ENCODE measurements around the gene PITPNM3.

The PITPNM3 gene

DNA sequence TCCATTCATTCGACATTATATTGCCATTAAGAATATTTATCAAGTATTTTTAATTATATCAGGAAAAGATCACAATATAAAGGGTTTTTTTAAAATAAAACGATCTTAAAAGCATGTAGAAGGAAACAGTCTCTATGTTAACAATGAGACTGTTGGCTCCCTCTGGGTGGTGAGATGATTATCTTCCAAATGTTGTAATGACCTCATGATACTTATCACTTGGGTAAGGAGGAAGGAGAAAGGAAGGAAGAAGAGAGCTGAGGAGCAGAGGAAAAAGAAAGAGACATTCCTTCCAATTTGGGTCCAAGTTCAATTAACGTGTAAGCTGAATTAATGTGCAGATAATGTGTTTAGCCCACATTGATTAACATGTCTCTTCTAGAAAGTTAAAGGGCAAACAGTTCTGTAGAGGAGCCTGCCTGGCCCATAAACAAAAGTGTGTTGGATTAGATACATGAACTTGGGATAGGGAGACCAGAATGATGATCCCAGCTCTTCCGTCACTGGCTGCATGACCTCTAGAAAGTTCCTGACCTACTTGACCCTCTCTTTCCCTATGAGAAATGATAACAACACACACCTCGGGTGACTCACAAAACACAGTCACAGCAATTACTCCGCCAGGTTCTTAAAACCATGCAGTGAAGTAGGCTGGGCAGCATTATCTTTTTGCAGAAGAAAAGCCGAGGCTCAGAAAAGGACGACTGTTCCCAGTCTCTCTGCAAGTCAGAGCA, 80.1 kb downstream of the PITPNM3 start:
- no peak for DNase-seq

DNA sequence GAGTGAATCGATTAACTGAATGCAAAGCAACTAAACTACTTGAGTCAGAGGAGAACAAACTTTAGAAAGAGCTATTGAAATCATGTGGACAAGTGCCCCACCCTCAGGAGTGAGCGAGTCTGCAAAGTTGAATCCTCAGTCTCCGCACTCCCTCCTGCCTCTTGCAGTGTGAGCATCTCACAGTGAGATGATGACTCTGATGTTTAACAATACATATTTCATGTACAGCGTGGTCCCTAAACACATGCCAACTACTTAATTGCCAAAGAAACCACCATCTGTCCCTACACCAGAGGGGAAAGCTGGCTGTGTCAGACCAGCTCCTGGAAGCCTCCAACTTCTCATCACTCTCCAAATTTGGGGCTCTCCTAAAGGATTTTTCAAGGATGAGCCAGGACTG, 80.9 kb downstream of the PITPNM3 start:
- no peak for DNase-seq

GRCh38 chr17:6474906-6475305, 81.4 kb downstream of the PITPNM3 start:
- DNase-seq, result no peak

GRCh38 chr17:6474376-6474775, 82.0 kb downstream of the PITPNM3 start:
- DNase-seq, result no peak

DNA sequence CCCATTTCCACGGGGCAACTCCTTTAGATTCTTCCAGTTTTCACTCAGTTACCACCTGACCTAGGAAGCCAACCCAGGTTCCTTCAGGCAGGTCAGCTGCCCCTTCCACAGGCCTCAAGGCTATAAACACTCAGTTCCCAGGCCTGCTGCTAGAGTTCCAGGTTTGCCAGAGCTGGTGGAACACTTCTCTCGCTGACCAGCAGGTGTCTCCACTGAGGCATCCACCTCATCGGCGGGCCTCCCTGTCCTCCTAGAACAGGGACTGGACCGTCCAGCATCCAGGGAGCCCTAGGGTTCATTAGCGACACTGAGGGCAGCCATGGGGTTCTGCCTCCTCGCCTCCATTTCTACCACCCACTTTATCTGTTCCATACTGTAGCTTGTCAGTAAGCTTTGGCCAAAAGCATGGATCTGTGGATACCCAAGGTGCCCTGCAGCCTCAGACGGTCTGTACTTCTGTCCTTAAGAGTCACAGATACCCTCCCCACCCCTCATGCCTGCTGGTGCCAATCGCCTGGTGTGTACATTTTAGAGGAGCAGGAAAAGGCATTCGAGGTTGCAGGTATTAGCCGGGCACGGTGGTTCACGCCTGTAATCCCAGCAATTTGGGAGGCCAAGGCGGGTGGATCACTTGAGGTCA, 83.1 kb downstream of the PITPNM3 start:
- DNase-seq, result peak; percentile 46

DNA sequence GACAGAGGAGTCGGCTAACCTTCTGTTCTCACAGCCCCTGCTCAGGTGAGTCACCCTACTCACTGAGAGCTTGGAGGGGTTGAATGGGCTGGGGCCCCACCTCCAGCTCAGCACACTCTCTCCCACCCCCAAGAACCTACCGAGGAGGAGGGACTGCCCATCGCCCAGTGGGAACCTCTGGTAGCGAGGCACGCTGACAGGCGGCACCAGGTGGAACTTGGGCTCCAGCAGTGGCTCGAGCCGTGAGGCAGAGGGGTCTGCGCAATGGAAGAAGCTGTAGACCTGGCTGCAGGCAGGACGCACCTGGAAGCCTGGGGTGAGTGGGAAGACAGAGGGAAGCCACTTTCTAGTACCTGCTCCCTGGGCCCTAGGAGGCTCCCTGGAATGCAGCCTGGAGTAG, 83.8 kb downstream of the PITPNM3 start:
- DNase-seq, result no peak

GRCh38 chr17:6471531-6472465, 84.6 kb downstream of the PITPNM3 start:
- peak; percentile 64 for DNase-seq

- DNase-seq, result no peak
Observed at GRCh38 chr17:6470751-6471521, 85.4 kb downstream of the PITPNM3 start.

DNA sequence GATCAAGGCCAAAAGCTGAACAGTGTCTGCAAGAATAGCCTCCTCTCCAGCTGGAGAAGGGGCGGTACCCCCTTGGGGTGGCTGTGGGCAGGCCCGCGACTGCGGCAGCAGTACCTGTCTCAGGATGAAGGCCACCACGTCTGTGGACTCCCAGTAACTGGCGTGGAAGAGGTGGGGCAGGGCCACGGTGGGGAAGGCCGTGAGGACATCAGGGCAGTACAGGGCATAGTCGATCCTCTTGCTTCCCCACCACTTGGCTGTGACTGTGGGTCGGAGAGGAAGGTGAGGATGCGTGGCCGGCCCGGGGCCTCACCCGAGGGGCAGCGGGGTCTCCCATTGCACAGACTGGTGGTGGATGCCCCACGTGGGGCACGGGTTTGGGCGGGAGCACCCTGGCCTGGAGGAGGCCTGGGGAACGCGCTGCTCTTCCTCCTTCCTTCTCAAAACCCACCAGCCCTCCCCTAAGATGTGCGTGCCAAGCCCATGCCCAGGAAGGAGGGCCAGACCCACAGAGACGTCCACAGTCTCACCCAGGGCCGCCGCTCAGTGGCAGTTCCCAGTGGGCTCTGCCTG, 86.1 kb downstream of the PITPNM3 start:
- no peak for DNase-seq

GRCh38 chr17:6468051-6468790, 88.1 kb downstream of the PITPNM3 start:
- DNase-seq, result no peak

DNA sequence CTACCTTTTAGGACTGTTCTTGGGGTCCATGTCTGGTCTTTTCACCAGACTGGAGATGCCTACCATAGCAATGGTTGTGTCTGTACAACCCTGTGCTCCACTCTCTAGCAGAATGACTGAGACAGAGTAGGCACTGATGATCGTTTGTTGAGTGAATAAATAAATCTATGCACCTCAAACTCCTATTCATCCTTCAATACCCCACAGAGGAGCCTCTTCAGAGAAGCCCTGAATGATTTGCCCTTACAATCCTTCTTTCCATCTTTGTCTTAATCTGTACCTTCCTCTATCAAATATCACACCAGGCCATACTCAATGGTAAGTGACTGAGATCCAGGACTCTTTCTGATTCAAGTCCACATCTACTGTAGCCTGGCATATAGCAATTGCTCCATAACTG, 88.8 kb downstream of the PITPNM3 start:
- DNase-seq, result no peak

DNA sequence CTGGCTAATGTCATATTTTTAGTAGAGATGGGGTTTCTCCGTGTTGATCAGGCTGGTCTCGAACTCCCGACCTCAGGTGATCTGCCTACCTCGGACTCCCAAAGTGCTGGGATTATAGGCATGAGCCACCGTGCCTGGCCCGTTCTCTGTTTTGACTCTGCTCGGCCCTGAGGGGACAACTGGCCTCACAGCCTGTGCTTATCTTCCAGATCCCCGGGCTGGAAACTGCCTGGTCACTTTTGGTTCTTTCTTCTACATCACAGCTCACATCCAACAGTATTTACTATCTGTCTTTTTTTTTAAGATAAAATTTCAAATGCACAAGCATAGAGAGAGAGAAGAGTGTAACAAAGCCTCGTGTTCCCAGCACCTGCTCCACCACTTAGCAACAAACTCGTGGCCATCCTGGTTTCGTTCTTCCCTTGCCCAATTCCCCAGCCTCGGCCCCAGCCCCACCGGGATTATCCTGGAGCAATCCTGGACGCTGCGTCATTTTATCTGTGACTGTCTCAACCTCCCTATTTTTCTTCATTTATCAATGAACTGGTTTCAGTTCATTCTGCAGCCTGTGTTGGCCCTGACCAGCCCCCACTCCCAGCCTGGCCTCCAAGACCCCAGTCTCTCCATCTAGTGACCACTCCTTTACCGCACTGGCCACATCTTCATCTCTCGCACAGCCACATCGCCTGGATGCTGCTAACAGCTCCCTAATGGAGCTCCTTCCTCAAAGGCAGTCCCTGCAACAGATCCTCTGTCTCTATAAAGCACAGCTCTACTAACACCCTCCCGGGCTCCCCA, 91.0 kb downstream of the PITPNM3 start:
- DNase-seq, result no peak

- no peak for DNase-seq
Observed at GRCh38 chr17:6464446-6465041, 91.8 kb downstream of the PITPNM3 start.

DNA sequence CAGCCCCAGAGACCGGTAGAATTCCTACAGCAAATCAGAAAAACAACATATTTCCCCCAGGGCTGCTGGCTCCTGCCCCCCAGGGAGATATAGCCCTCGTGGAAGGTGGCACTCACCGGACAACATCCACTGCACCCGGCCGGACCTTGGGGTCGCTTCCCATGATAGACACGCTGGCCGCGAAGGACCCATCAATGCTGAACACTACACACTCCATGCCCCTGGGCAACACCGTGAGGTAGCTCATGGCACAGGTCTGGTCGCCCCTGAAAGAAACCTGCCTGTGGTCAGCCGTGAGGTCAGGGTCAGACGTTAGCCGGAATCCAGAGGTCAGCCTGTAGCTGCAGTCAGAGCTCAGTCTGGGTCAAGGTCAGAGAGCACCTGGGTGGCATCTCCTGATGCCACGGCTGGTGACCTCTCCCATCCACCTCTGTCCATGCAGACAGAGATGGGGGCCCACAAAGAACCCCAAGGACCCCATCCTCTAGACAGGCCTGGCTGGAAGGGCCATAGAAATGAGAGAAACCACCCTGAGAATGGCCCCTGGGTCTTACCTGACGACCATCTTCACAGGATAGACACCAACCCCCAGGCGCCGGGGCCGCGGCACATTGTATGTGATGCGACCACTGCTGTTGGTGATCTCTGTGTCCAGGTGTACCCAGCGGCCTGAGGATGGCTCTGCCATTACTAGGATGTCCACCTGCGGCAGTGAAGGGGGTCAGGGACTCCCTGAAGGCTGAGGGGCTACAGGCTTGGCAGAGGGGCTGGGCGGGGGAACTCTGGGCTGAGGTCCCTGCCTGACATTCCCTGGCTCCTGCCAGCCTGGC, 92.5 kb downstream of the PITPNM3 start:
- DNase-seq, result no peak

DNA sequence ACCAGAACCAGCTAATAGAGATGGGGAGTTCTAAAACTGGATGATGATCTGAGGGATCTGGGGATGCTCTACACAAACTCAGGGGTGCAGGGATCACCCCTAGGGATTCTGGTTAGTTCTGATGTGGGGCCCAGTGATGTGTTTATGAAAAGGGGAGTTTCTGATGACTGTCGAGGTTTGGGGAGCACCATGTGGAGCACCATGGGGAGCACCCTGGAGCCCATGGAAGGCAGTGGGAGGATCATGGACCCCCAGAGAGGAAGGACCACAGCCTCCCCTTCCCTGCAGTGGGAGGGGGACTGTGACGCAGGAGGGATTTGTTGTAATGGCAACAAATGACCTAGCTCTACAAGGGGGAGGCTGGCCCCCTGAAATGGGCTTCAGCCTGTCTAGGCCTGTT, 93.7 kb downstream of the PITPNM3 start:
- no peak for DNase-seq

GRCh38 chr17:6461792-6462524, 94.4 kb downstream of the PITPNM3 start:
- DNase-seq, result no peak

GRCh38 chr17:6461246-6461645, 95.1 kb downstream of the PITPNM3 start:
- DNase-seq, result no peak

GRCh38 chr17:6460531-6461161, 95.7 kb downstream of the PITPNM3 start:
- DNase-seq, result no peak

All from T1000 (cell line).